T-helper 17 cell (primary cell): Measurements from ENCODE around the gene THBS3. TPM values are rescaled to one million over a fixed set of nuclear protein-coding genes. Genes with fewer than 3 reads are reported as not detected.

Experiments
- ATAC-seq: fragments of 150-1000 bp; cut with Tn5 transposase; 2 replicates; pipeline ENCODE4 v1.10.0; 2021; ENCODE audit warnings: mild to moderate bottlenecking, moderate library complexity
- DNase-seq, 3 donors: peaks; one replicate each; pipeline versions ENCODE4 v3.0.0 to v3.0.0-alpha.2; 2020 to 2021
- H3K9me3 ChIP-seq: one replicate; pipeline ENCODE4 v1.7.0; 2013; ENCODE audit warnings: low read length, mild to moderate bottlenecking; ENCODE audit not compliant: control insufficient read depth, poor library complexity, severe bottlenecking
- H3K27ac Mint-ChIP-seq: one replicate; pipeline ENCODE4 v1.8.0; 2022; ENCODE audit warnings: mild to moderate bottlenecking, moderate library complexity, mixed read lengths
- H3K27me3 Mint-ChIP-seq: one replicate; pipeline ENCODE4 v1.8.0; 2022; ENCODE audit warnings: mixed read lengths
- H3K36me3 Mint-ChIP-seq: one replicate; pipeline ENCODE4 v1.8.0; 2022; ENCODE audit warnings: low read depth, mixed read lengths
- H3K4me1 Mint-ChIP-seq: one replicate; pipeline ENCODE4 v1.8.0; 2022; ENCODE audit warnings: mild to moderate bottlenecking, mixed read lengths
- H3K4me3 Mint-ChIP-seq: one replicate; pipeline ENCODE4 v1.8.0; 2022; ENCODE audit warnings: mild to moderate bottlenecking, moderate library complexity, mixed read lengths
- total RNA-seq, 4 donors: library from RNA in 2 of 4; stranded (reverse) in 2 of 4; gene quantifications; one replicate each; pipeline ENCODE4 v1.2.3 and lab custom pipeline; 2022 to 2026

THBS3 gene
- 10 to 100 TPM; 34.6 to 38.4 TPM for total RNA-seq
- 33.0 to 49.0 reads per million in 2 donors for total RNA-seq (lab: John Stamatoyannopoulos, UW)

GRCh38 chr1:155207806-155208540 lies at the start of gene THBS3:
TSS of gene THBS3 (minus strand) at chr1:155207897. CDS start at chr1:155207876, 21 bp downstream.
- peaks cover 24% of the 10 kb centered on the region for H3K4me1 Mint-ChIP-seq
- H3K36me3 Mint-ChIP-seq = peaks cover 2% of the 10 kb centered on the region
- peak within 1 kb of the TSS; percentile 91 for H3K4me3 Mint-ChIP-seq
- no peaks in the 10 kb centered on the region for H3K27me3 Mint-ChIP-seq
- DNase-seq (no peak), ATAC-seq (no peak)
- peak within 1 kb of the TSS; percentile 98 for H3K27ac Mint-ChIP-seq
- no peaks in the 10 kb centered on the region for H3K9me3 ChIP-seq

GRCh38 chr1:155256058-155256852 lies 48.6 kb upstream of the THBS3 start:
- ATAC-seq (no peak), DNase-seq (no peak)
- Mint-ChIP-seq H3K4me3 (peak overlapping the region; percentile 86), H3K27me3 (no peaks in the 10 kb centered on the region), H3K27ac (peak overlapping the region; percentile 92), H3K4me1 (peaks cover 42% of the 10 kb centered on the region), H3K36me3 (peaks cover 8% of the 10 kb centered on the region)
- no peaks in the 10 kb centered on the region for H3K9me3 ChIP-seq

GRCh38 chr1:155255243-155256007 lies 47.7 kb upstream of the THBS3 start, which contains the start of gene ENTREP3:
TSS of gene ENTREP3 (minus strand) at chr1:155255483. CDS start at chr1:155254877, 606 bp downstream.
- ATAC-seq = peak; percentile 71
- peak; percentile 53 to 71 (median 67) for DNase-seq
- Mint-ChIP-seq H3K4me1 (peaks cover 39% of the 10 kb centered on the region), H3K36me3 (peaks cover 8% of the 10 kb centered on the region), H3K4me3 (peak within 1 kb of the TSS; percentile 86), H3K27ac (peak within 1 kb of the TSS; percentile 92), H3K27me3 (no peaks in the 10 kb centered on the region)
- no peaks in the 10 kb centered on the region for H3K9me3 ChIP-seq

GRCh38 chr1:155254714-155255242 lies 47.1 kb upstream of the THBS3 start:
- no peak for ATAC-seq

GRCh38 chr1:155254228-155254713 lies 46.6 kb upstream of the THBS3 start:
- no peak for DNase-seq
- Mint-ChIP-seq H3K36me3 (peaks cover 8% of the 10 kb centered on the region), H3K27ac (peak overlapping the region; percentile 59), H3K27me3 (no peaks in the 10 kb centered on the region), H3K4me3 (peak overlapping the region; percentile 86), H3K4me1 (peaks cover 38% of the 10 kb centered on the region)
- no peaks in the 10 kb centered on the region for H3K9me3 ChIP-seq
- ATAC-seq = no peak

More at GRCh38 chr1:155254714-155255242, 47.1 kb upstream of the THBS3 start:
- peaks cover 38% of the 10 kb centered on the region for H3K4me1 Mint-ChIP-seq
- no peaks in the 10 kb centered on the region for H3K9me3 ChIP-seq
- no peak for DNase-seq
- H3K27me3 Mint-ChIP-seq = no peaks in the 10 kb centered on the region
- H3K36me3 Mint-ChIP-seq = peaks cover 8% of the 10 kb centered on the region
- H3K27ac Mint-ChIP-seq = no peak overlapping the region
- H3K4me3 Mint-ChIP-seq = peak overlapping the region; percentile 86

- H3K9me3 ChIP-seq = no peaks in the 10 kb centered on the region
- Mint-ChIP-seq H3K36me3 (peaks cover 8% of the 10 kb centered on the region), H3K4me3 (peak overlapping the region; percentile 86), H3K4me1 (peaks cover 38% of the 10 kb centered on the region), H3K27ac (peak overlapping the region; percentile 59), H3K27me3 (no peaks in the 10 kb centered on the region)
- ATAC-seq (no peak), DNase-seq (no peak)
Measured at GRCh38 chr1:155253797-155254196, 46.1 kb upstream of the THBS3 start.

- peaks cover 8% of the 10 kb centered on the region for H3K36me3 Mint-ChIP-seq
- peak overlapping the region; percentile 59 for H3K27ac Mint-ChIP-seq
- H3K4me3 Mint-ChIP-seq = peak overlapping the region; percentile 25
- H3K9me3 ChIP-seq = no peaks in the 10 kb centered on the region
- DNase-seq (no peak), ATAC-seq (no peak)
- no peaks in the 10 kb centered on the region for H3K27me3 Mint-ChIP-seq
- H3K4me1 Mint-ChIP-seq = peaks cover 38% of the 10 kb centered on the region
Measured at GRCh38 chr1:155253208-155253607, 45.5 kb upstream of the THBS3 start.

GRCh38 chr1:155251566-155251965 lies 43.9 kb upstream of the THBS3 start:
- H3K4me1 Mint-ChIP-seq = peaks cover 28% of the 10 kb centered on the region
- no peak for ATAC-seq
- H3K9me3 ChIP-seq = no peaks in the 10 kb centered on the region
- no peak overlapping the region for H3K4me3 Mint-ChIP-seq
- no peak overlapping the region for H3K27ac Mint-ChIP-seq
- no peak for DNase-seq
- no peaks in the 10 kb centered on the region for H3K36me3 Mint-ChIP-seq
- no peaks in the 10 kb centered on the region for H3K27me3 Mint-ChIP-seq

GRCh38 chr1:155250633-155251449 lies 43.1 kb upstream of the THBS3 start:
- H3K27ac Mint-ChIP-seq = no peak overlapping the region

GRCh38 chr1:155250246-155250632 lies 42.5 kb upstream of the THBS3 start:
- Mint-ChIP-seq H3K36me3 (no peaks in the 10 kb centered on the region), H3K27me3 (no peaks in the 10 kb centered on the region), H3K27ac (no peak overlapping the region), H3K4me3 (peak overlapping the region; percentile 71), H3K4me1 (peaks cover 26% of the 10 kb centered on the region)
- no peaks in the 10 kb centered on the region for H3K9me3 ChIP-seq
- ATAC-seq (peak; percentile 16), DNase-seq (no peak)

More at GRCh38 chr1:155250633-155251449, 43.1 kb upstream of the THBS3 start:
- no peaks in the 10 kb centered on the region for H3K36me3 Mint-ChIP-seq
- DNase-seq (peak; percentile 91 to 99 (median 98)), ATAC-seq (peak; percentile 98)
- H3K9me3 ChIP-seq = no peaks in the 10 kb centered on the region
- no peaks in the 10 kb centered on the region for H3K27me3 Mint-ChIP-seq
- peaks cover 30% of the 10 kb centered on the region for H3K4me1 Mint-ChIP-seq
- H3K4me3 Mint-ChIP-seq = peak overlapping the region; percentile 71

GRCh38 chr1:155247667-155248553 lies 40.2 kb upstream of the THBS3 start:
- no peak overlapping the region for H3K27ac Mint-ChIP-seq
- no peak overlapping the region for H3K4me3 Mint-ChIP-seq
- H3K27me3 Mint-ChIP-seq = no peaks in the 10 kb centered on the region
- peaks cover 2% of the 10 kb centered on the region for H3K36me3 Mint-ChIP-seq
- ATAC-seq (no peak), DNase-seq (no peak)
- peaks cover 21% of the 10 kb centered on the region for H3K4me1 Mint-ChIP-seq
- no peaks in the 10 kb centered on the region for H3K9me3 ChIP-seq
